Gastrocnemius medialis (tissue), 4 donors: ENCODE measurements around the gene COMMD8. TPM values are rescaled to one million over a fixed set of nuclear protein-coding genes. Genes with fewer than 3 reads are reported as not detected.
A peak's percentile ranks its signal among the peaks of the same experiment; 100 is the strongest.

Source experiments
- ATAC-seq, 2 donors: fragments of 150-250 bp; one replicate each; pipeline ENCODE4 v1.9.1; 2016
- DNase-seq, 2 donors: peaks; one replicate each; pipeline ENCODE4 v3.0.0-alpha.2; 2019
- H3K27ac ChIP-seq, 4 donors: fragments of 200-600 bp; sonication (generic); 1 replicate in 1 of 4; 2 replicates in 3 of 4; pipeline ENCODE4 v1.5.1; 2016 to 2018; ENCODE audit warnings: mild to moderate bottlenecking in 2 of 4, moderate library complexity in 1 of 4
- H3K27me3 ChIP-seq, 3 donors: fragments of 200-600 bp; sonication (generic) in 2 of 3; 1 replicate in 1 of 3; 2 replicates in 2 of 3; pipeline versions ENCODE4 v1.5.1 to v1.6.0; 2016 to 2019; ENCODE audit warnings: mild to moderate bottlenecking in 1 of 3, moderate library complexity in 1 of 3
- H3K36me3 ChIP-seq, 2 donors: fragments of 200-600 bp; sonication (generic) in 1 of 2; one replicate each; pipeline ENCODE4 v1.5.1; 2017 to 2018
- H3K4me1 ChIP-seq, 2 donors: fragments of 200-600 bp; sonication (generic) in 1 of 2; one replicate each; pipeline ENCODE4 v1.5.1; 2016 to 2017; ENCODE audit warnings: mild to moderate bottlenecking in 2 of 2
- H3K4me3 ChIP-seq, 4 donors: fragments of 200-600 bp; sonication (generic) in 3 of 4; 1 replicate in 1 of 4; 2 replicates in 3 of 4; pipeline ENCODE4 v1.5.1; 2016 to 2019; ENCODE audit warnings: mild to moderate bottlenecking in 2 of 4
- H3K9me3 ChIP-seq, 3 donors: fragments of 200-600 bp; sonication (generic) in 2 of 3; 1 replicate in 1 of 3; 2 replicates in 2 of 3; pipeline ENCODE4 v1.5.1; 2016 to 2019
- CTCF ChIP-seq, 5 experiments: fragments of 450-650 bp in 3 of 5; fragments of 200-600 bp in 2 of 5; sonication (generic) in 2 of 5; IDR thresholded peaks in 4 of 5; conservative IDR thresholded peaks in 1 of 5; 1 replicate in 4 of 5; 2 replicates in 1 of 5; pipeline ENCODE4 v1.5.1; 2016 to 2019; ENCODE audit warnings: antibody characterized with exemption in 5 of 5, mild to moderate bottlenecking in 3 of 5, moderate library complexity in 3 of 5
- POLR2A ChIP-seq, 2 donors: fragments of 450-650 bp; IDR thresholded peaks; one replicate each; pipeline ENCODE4 v1.6.1; 2017; ENCODE audit warnings: antibody characterized with exemption in 2 of 2, mild to moderate bottlenecking in 2 of 2, moderate library complexity in 2 of 2
- in situ Hi-C, 4 donors: fragments of 200-750 bp; cut with MboI; loops; one replicate each; pipeline versions ENCODE4 v1.15.0 to v1.8.0; 2017; ENCODE audit warnings: low sequenced_read_pairs in 4 of 4
- intact Hi-C: fragments of 100-400 bp; cut with DNase I; formaldehyde crosslinking; loops from one replicate; pipeline ENCODE4 v1.15.1; 2023; ENCODE audit warnings: low total_unique reads
- total RNA-seq, 4 donors: library from RNA; depleted of rRNA; stranded (reverse); fragments of >200 nt; gene quantifications; one replicate each; pipeline versions ENCODE4 v1.1.0 to v1.2.3, GENCODE V29; 2016

The COMMD8 gene
- total RNA-seq, 4 donors from 2014 or later = 4.8 to 8.5 (median 6.4) TPM

- DNase-seq (no peak), ATAC-seq (no peak)
- intact Hi-C loops = no loop called here
- H3K4me1 ChIP-seq = no peaks in the 10 kb centered on the region
- in situ Hi-C loops = no loop called here
- no peaks in the 10 kb centered on the region for H3K27me3 ChIP-seq
- TF ChIP-seq POLR2A (IDR thresholded peaks at IDR 0.05) = no peak
- no peak for TF ChIP-seq CTCF (IDR thresholded peaks at IDR 0.05 in 4 of 5, conservative IDR thresholded peaks at IDR 0.05 in 1 of 5)
- no peak overlapping the region for H3K27ac ChIP-seq
- H3K36me3 ChIP-seq = no peaks in the 10 kb centered on the region
- no peak overlapping the region for H3K4me3 ChIP-seq
- no peaks in the 10 kb centered on the region for H3K9me3 ChIP-seq
Observed at GRCh38 chr4:47500776-47501175, 37.3 kb upstream of the COMMD8 start.

- H3K4me3 ChIP-seq = no peak overlapping the region
- H3K27ac ChIP-seq = peak overlapping the region in 1 of 4 donors; percentile 45
- in situ Hi-C loops = no loop called here
- H3K4me1 ChIP-seq = no peaks in the 10 kb centered on the region
- H3K9me3 ChIP-seq = no peaks in the 10 kb centered on the region
- ATAC-seq (no peak), DNase-seq (no peak)
- no peaks in the 10 kb centered on the region for H3K36me3 ChIP-seq
- intact Hi-C loops = no loop called here
- no peaks in the 10 kb centered on the region for H3K27me3 ChIP-seq
- TF ChIP-seq POLR2A (IDR thresholded peaks at IDR 0.05) (no peak), CTCF (IDR thresholded peaks at IDR 0.05 in 4 of 5, conservative IDR thresholded peaks at IDR 0.05 in 1 of 5) (no peak)
Observed at GRCh38 chr4:47499700-47500099, 36.2 kb upstream of the COMMD8 start.

GRCh38 chr4:47498899-47499298 is 35.4 kb upstream of the COMMD8 start:
- in situ Hi-C loops = no loop called here
- H3K36me3 ChIP-seq = no peaks in the 10 kb centered on the region
- peak overlapping the region in 1 of 4 donors; percentile 16 for H3K27ac ChIP-seq
- intact Hi-C loops = no loop called here
- DNase-seq (no peak), ATAC-seq (no peak)
- H3K9me3 ChIP-seq = no peaks in the 10 kb centered on the region
- TF ChIP-seq CTCF (IDR thresholded peaks at IDR 0.05 in 4 of 5, conservative IDR thresholded peaks at IDR 0.05 in 1 of 5) = no peak
- TF ChIP-seq POLR2A (IDR thresholded peaks at IDR 0.05) = no peak
- no peaks in the 10 kb centered on the region for H3K27me3 ChIP-seq
- H3K4me3 ChIP-seq = no peak overlapping the region
- H3K4me1 ChIP-seq = no peaks in the 10 kb centered on the region

- Histone ChIP-seq H3K4me1 (no peaks in the 10 kb centered on the region), H3K36me3 (no peaks in the 10 kb centered on the region), H3K4me3 (no peak overlapping the region), H3K27ac (no peak overlapping the region), H3K27me3 (no peaks in the 10 kb centered on the region), H3K9me3 (no peaks in the 10 kb centered on the region)
- intact Hi-C loops (no loop called here), in situ Hi-C loops (no loop called here)
- TF ChIP-seq POLR2A (IDR thresholded peaks at IDR 0.05) = no peak
- DNase-seq (no peak), ATAC-seq (no peak)
Observed at GRCh38 chr4:47494124-47494430, 30.6 kb upstream of the COMMD8 start.

GRCh38 chr4:47493238-47494123 is 30.0 kb upstream of the COMMD8 start:
- Histone ChIP-seq H3K27ac (no peak overlapping the region), H3K4me3 (no peak overlapping the region), H3K9me3 (no peaks in the 10 kb centered on the region), H3K4me1 (no peaks in the 10 kb centered on the region), H3K27me3 (no peaks in the 10 kb centered on the region), H3K36me3 (no peaks in the 10 kb centered on the region)
- no peak for DNase-seq
- in situ Hi-C loops = no loop called here
- TF ChIP-seq POLR2A (IDR thresholded peaks at IDR 0.05) (no peak), CTCF (IDR thresholded peaks at IDR 0.05 in 4 of 5, conservative IDR thresholded peaks at IDR 0.05 in 1 of 5) (no peak)
- no peak for ATAC-seq
- intact Hi-C loops = no loop called here
